ENCODE results near the gene RPS6KA2. TPM values are rescaled to one million over a fixed set of nuclear protein-coding genes. Genes with fewer than 3 reads are reported as not detected.
A peak's percentile ranks its signal among the peaks of the same experiment; 100 is the strongest.

RPS6KA2 gene
- total RNA-seq, 1 donor from 2014 or later, result 124 TPM

DNA sequence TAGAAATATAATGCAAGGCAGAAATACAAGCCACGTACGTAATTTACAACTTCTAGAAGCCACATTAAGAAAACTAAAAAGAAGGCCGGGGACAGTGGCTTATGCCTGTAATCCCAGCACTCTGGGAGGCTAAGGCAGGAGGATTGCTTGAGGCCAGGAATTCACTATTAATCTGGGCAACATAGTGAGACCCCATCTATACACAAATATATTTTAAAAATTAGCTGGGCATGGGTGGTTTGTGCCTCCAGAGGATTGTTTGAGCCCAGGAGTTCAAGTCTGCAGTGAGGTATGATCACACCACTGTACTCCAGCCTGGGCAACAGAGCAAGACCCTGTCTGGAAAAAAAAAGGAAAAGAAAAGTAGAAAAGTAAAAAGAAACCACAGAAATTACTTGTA lies 256.6 kb downstream of the RPS6KA2 start:
- H3K27ac Mint-ChIP-seq (ENCODE audit: unreplicated experiment), result no peak overlapping the region
- H3K27me3 Mint-ChIP-seq (ENCODE audit: low read depth), result no peaks in the 10 kb centered on the region
- peaks cover 12% of the 10 kb centered on the region for H3K4me1 Mint-ChIP-seq (ENCODE audit: low read depth)

DNA sequence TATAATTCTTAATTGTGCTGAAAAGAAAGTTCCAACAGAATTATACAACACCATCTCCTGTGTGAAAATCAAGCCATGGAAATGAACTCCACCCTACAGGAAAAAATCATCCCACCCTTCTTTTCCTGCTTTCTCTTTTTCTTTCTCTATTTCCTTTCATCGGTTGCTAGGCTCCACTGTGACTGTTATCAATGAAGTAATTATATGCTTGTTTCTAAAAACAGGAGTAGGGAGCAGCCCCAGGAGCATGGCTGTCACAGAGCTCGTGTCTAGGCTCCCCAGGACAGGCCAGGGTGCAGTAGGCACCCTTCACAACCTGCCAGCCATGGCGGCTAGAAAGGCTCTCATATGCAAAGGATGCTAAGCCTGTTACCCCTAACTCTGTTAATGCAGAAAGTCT lies 257.3 kb downstream of the RPS6KA2 start:
- H3K36me3 Mint-ChIP-seq (ENCODE audit: low read depth), result peaks cover 5% of the 10 kb centered on the region
- peaks cover 18% of the 10 kb centered on the region for H3K4me1 Mint-ChIP-seq (ENCODE audit: low read depth)
- no peak overlapping the region for H3K27ac Mint-ChIP-seq (ENCODE audit: unreplicated experiment)
- no peaks in the 10 kb centered on the region for H3K9me3 Mint-ChIP-seq (ENCODE audit: low read depth)
- no peak for DNase-seq (ENCODE audit: low spot score)
- no peaks in the 10 kb centered on the region for H3K27me3 Mint-ChIP-seq (ENCODE audit: low read depth)
- no peak overlapping the region for H3K4me3 Mint-ChIP-seq (ENCODE audit: unreplicated experiment)
- TF ChIP-seq, protein P1, sequence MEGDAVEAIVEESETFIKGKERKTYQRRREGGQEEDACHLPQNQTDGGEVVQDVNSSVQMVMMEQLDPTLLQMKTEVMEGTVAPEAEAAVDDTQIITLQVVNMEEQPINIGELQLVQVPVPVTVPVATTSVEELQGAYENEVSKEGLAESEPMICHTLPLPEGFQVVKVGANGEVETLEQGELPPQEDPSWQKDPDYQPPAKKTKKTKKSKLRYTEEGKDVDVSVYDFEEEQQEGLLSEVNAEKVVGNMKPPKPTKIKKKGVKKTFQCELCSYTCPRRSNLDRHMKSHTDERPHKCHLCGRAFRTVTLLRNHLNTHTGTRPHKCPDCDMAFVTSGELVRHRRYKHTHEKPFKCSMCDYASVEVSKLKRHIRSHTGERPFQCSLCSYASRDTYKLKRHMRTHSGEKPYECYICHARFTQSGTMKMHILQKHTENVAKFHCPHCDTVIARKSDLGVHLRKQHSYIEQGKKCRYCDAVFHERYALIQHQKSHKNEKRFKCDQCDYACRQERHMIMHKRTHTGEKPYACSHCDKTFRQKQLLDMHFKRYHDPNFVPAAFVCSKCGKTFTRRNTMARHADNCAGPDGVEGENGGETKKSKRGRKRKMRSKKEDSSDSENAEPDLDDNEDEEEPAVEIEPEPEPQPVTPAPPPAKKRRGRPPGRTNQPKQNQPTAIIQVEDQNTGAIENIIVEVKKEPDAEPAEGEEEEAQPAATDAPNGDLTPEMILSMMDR (IDR thresholded peaks at IDR 0.05), result no peak

More for the DNA sequence above, 256.6 kb downstream of the RPS6KA2 start:
- Mint-ChIP-seq H3K36me3 (ENCODE audit: low read depth) (peaks cover 5% of the 10 kb centered on the region), H3K4me3 (ENCODE audit: unreplicated experiment) (no peak overlapping the region), H3K9me3 (ENCODE audit: low read depth) (no peaks in the 10 kb centered on the region)
- TF ChIP-seq, protein P1 (IDR thresholded peaks at IDR 0.05), result no peak
- DNase-seq (ENCODE audit: low spot score), result no peak

DNA sequence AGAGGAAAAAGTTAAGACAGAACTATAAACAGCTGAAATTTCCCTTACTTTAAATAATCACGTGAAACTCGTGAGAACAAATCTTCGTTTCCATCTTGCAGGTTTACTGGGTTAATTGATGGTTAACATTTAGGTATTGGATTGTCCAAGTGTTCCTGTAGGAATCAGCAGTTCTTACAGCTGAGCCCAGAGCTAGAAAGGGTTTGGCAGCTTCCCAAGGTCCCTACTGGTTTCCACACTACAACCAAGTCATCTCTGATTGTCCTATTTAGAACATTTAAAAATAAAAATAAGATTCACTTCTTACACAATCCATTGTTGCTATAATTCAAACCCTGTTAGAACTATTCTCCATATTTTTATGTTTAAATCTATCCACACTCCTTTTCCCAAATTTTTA lies 260.1 kb downstream of the RPS6KA2 start:
- no peaks in the 10 kb centered on the region for H3K27me3 Mint-ChIP-seq (ENCODE audit: low read depth)
- peaks cover 8% of the 10 kb centered on the region for H3K36me3 Mint-ChIP-seq (ENCODE audit: low read depth)
- H3K4me1 Mint-ChIP-seq (ENCODE audit: low read depth), result peaks cover 31% of the 10 kb centered on the region
- no peak for DNase-seq (ENCODE audit: low spot score)
- H3K27ac Mint-ChIP-seq (ENCODE audit: unreplicated experiment), result no peak overlapping the region
- no peaks in the 10 kb centered on the region for H3K9me3 Mint-ChIP-seq (ENCODE audit: low read depth)
- TF ChIP-seq, protein P1 (IDR thresholded peaks at IDR 0.05), result no peak
- H3K4me3 Mint-ChIP-seq (ENCODE audit: unreplicated experiment), result no peak overlapping the region

DNA sequence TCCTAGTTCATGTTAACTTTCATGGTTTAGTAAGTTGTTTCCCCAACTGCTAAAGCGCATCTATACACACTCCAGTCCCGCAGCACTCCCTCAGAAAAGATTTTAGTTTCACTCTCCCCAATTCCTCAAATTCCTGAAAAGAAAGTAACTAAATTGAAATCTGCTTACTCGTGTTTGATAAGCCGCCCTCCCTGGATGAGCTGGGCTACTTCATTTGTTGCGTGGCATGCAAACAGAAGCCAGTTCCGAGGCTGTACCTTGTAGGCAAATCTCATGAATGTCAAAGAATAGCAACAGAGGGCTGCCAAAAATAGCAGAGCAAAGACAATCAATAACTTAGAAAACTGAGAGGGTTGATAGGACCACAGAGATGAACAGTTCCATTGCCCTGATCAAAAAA lies 261.2 kb downstream of the RPS6KA2 start:
- peaks cover 42% of the 10 kb centered on the region for H3K4me1 Mint-ChIP-seq (ENCODE audit: low read depth)
- peak overlapping the region; percentile 95 for H3K27ac Mint-ChIP-seq (ENCODE audit: unreplicated experiment)
- TF ChIP-seq, protein P1 (IDR thresholded peaks at IDR 0.05), result no peak
- H3K9me3 Mint-ChIP-seq (ENCODE audit: low read depth), result no peaks in the 10 kb centered on the region
- H3K27me3 Mint-ChIP-seq (ENCODE audit: low read depth), result no peaks in the 10 kb centered on the region
- DNase-seq (ENCODE audit: low spot score), result no peak
- H3K36me3 Mint-ChIP-seq (ENCODE audit: low read depth), result peaks cover 8% of the 10 kb centered on the region
- no peak overlapping the region for H3K4me3 Mint-ChIP-seq (ENCODE audit: unreplicated experiment)

DNA sequence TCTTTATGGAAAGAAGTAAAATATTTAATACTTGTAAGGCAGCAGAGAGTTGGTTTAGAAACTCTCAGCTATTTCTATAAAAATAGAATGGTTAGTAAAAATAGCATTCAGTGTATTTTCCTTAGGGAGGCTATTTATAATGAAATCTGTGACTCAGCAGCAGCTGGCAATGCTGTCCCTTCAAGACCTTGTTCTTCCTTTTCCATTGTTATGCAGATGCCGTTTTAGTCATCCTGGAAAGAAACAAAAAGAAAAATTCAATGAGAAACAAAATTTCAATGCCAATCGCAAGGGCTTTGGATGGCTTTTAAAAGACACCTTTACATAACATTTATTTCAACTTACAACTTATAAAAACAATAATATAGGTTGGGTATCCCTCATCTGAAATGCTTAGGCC lies 261.8 kb downstream of the RPS6KA2 start:
- no peak for DNase-seq (ENCODE audit: low spot score)
- Mint-ChIP-seq H3K27me3 (ENCODE audit: low read depth) (no peaks in the 10 kb centered on the region), H3K27ac (ENCODE audit: unreplicated experiment) (peak overlapping the region; percentile 95), H3K4me3 (ENCODE audit: unreplicated experiment) (no peak overlapping the region), H3K4me1 (ENCODE audit: low read depth) (peaks cover 48% of the 10 kb centered on the region), H3K36me3 (ENCODE audit: low read depth) (peaks cover 8% of the 10 kb centered on the region), H3K9me3 (ENCODE audit: low read depth) (no peaks in the 10 kb centered on the region)
- TF ChIP-seq, protein P1 (IDR thresholded peaks at IDR 0.05), result no peak
